ENCODE measurements around the gene CHRNA3. TPM values are rescaled to one million over a fixed set of nuclear protein-coding genes. Genes with fewer than 3 reads are reported as not detected.

CHRNA3 gene
- total RNA-seq, 1 donor from 2014 or later: not detected

- DNase-seq (no peak), ATAC-seq (ENCODE audit: low read depth) (no peak)
- no peak for TF ChIP-seq CTCF (IDR thresholded peaks at IDR 0.05)
- H3K36me3 Mint-ChIP-seq (ENCODE audit: low read depth): peaks cover 38% of the 10 kb centered on the region
- H3K4me1 Mint-ChIP-seq: peaks cover 2% of the 10 kb centered on the region
- no peaks in the 10 kb centered on the region for H3K9me3 Mint-ChIP-seq
- POLR2A ChIA-PET: interaction anchor here (1.1 kb wide), 1 partner anchor 12 kb away, joined by 6 read pairs; the partner anchor contains the start of gene PSMA4
- CTCF ChIA-PET: no interaction called here
- peaks cover under 1% of the 10 kb centered on the region for H3K27me3 Mint-ChIP-seq
- no peak overlapping the region for H3K27ac Mint-ChIP-seq
- no peak overlapping the region for H3K4me3 Mint-ChIP-seq
- intact Hi-C loops (cut with micrococcal nuclease): no loop called here
Observed at GRCh38 chr15:78552597-78552996, 68.2 kb downstream of the CHRNA3 start.

GRCh38 chr15:78551902-78552301 lies 68.9 kb downstream of the CHRNA3 start:
- ChIA-PET POLR2A (no interaction called here), CTCF (no interaction called here)
- Mint-ChIP-seq H3K27me3 (no peaks in the 10 kb centered on the region), H3K27ac (no peak overlapping the region), H3K36me3 (ENCODE audit: low read depth) (peaks cover 45% of the 10 kb centered on the region), H3K9me3 (no peaks in the 10 kb centered on the region), H3K4me3 (no peak overlapping the region), H3K4me1 (peaks cover 2% of the 10 kb centered on the region)
- DNase-seq (no peak), ATAC-seq (ENCODE audit: low read depth) (no peak)
- intact Hi-C loops (cut with micrococcal nuclease): no loop called here
- no peak for TF ChIP-seq CTCF (IDR thresholded peaks at IDR 0.05)

- Mint-ChIP-seq H3K4me1 (no peaks in the 10 kb centered on the region), H3K27me3 (no peaks in the 10 kb centered on the region), H3K36me3 (ENCODE audit: low read depth) (peaks cover 56% of the 10 kb centered on the region), H3K9me3 (no peaks in the 10 kb centered on the region), H3K4me3 (no peak overlapping the region), H3K27ac (no peak overlapping the region)
- no peak for TF ChIP-seq CTCF (IDR thresholded peaks at IDR 0.05)
- intact Hi-C loops (cut with micrococcal nuclease): no loop called here
- ChIA-PET CTCF (interaction anchor here (0.7 kb wide), 1 partner anchor 81 kb away, joined by 3 read pairs; no protein-coding TSS in a partner anchor), POLR2A (no interaction called here)
- DNase-seq (no peak), ATAC-seq (ENCODE audit: low read depth) (no peak)
Observed at GRCh38 chr15:78550815-78551214, 70.0 kb downstream of the CHRNA3 start.

GRCh38 chr15:78550194-78550593 lies 70.6 kb downstream of the CHRNA3 start:
- Mint-ChIP-seq H3K9me3 (no peaks in the 10 kb centered on the region), H3K27ac (no peak overlapping the region), H3K4me1 (no peaks in the 10 kb centered on the region), H3K36me3 (ENCODE audit: low read depth) (peaks cover 62% of the 10 kb centered on the region), H3K27me3 (no peaks in the 10 kb centered on the region), H3K4me3 (no peak overlapping the region)
- no peak for ATAC-seq (ENCODE audit: low read depth)
- POLR2A ChIA-PET: interaction anchor here (0.8 to 2.0 kb wide), 2 partner anchors 10 to 11 kb away, joined by 3 to 13 read pairs; partner anchors contain the start of gene PSMA4
- no peak for DNase-seq
- TF ChIP-seq CTCF (IDR thresholded peaks at IDR 0.05): no peak
- CTCF ChIA-PET: interaction anchor here (0.7 kb wide), 1 partner anchor 81 kb away, joined by 3 read pairs; no protein-coding TSS in a partner anchor
- intact Hi-C loops (cut with micrococcal nuclease): no loop called here

Other genes with a start within 250 kb of the CHRNA3 start
- gene IREB2, start 182.8 kb downstream of the CHRNA3 start, total RNA-seq: 69.9 and 75.9 TPM in 2 replicates
- 0.10 and 0.53 TPM in 2 replicates for gene HYKK, start 113.4 kb downstream of the CHRNA3 start, total RNA-seq
- gene PSMA4, start 80.6 kb downstream of the CHRNA3 start, total RNA-seq: 178 and 182 TPM in 2 replicates
- gene CHRNA5, start 55.5 kb downstream of the CHRNA3 start, total RNA-seq: 1.3 TPM in 2 replicates
- not detected in 2 replicates for gene CHRNB4, start 20.2 kb upstream of the CHRNA3 start, total RNA-seq
- gene ADAMTS7, start 190.5 kb upstream of the CHRNA3 start, total RNA-seq: 12.0 and 14.1 TPM in 2 replicates

Data from activated B cell treated with CpG ODN at 0.5 μM for 24 hours (primary cell).